Trophoblast cell (in vitro differentiated cells and primary cell): Measurements from ENCODE around the gene KY.

Experiments
- DNase-seq, 2 donors: peaks; one replicate each; pipeline ENCODE4 v3.0.0-alpha.2; 2016
- H2AFZ ChIP-seq: 2 replicates; pipeline ENCODE4 v1.6.1; 2013; ENCODE audit warnings: low read length, moderate library complexity, mild to moderate bottlenecking; ENCODE audit not compliant: insufficient read depth, poor library complexity
- H2AK5ac ChIP-seq: 2 replicates; pipeline ENCODE4 v1.6.1; 2013; ENCODE audit warnings: mild to moderate bottlenecking, low read length
- H2BK120ac ChIP-seq: 2 replicates; pipeline ENCODE4 v1.6.1; 2013; ENCODE audit warnings: low read length, mild to moderate bottlenecking, moderate library complexity; ENCODE audit not compliant: insufficient read depth, poor library complexity
- H2BK12ac ChIP-seq: 2 replicates; pipeline ENCODE4 v1.6.1; 2013; ENCODE audit warnings: mild to moderate bottlenecking, low read length, moderate library complexity
- H2BK5ac ChIP-seq: 2 replicates; pipeline ENCODE4 v1.6.1; 2013; ENCODE audit warnings: low read length, low read depth, moderate library complexity, mild to moderate bottlenecking; ENCODE audit not compliant: poor library complexity
- H3K14ac ChIP-seq: 2 replicates; pipeline ENCODE4 v1.6.1; 2013; ENCODE audit warnings: mild to moderate bottlenecking, low read length
- H3K18ac ChIP-seq: 2 replicates; pipeline ENCODE4 v1.6.1; 2013; ENCODE audit warnings: mild to moderate bottlenecking, low read length
- H3K23ac ChIP-seq: 2 replicates; pipeline ENCODE4 v1.6.1; 2013; ENCODE audit warnings: low read length
- H3K27ac ChIP-seq: 2 replicates; pipeline ENCODE4 v1.5.1; 2013; ENCODE audit warnings: low read depth, mild to moderate bottlenecking, inconsistent platforms, low read length, moderate library complexity
- H3K27me3 ChIP-seq: 2 replicates; pipeline ENCODE4 v1.6.1; 2013; ENCODE audit warnings: inconsistent platforms, mild to moderate bottlenecking, low read length, moderate library complexity; ENCODE audit not compliant: insufficient read depth
- H3K36me3 ChIP-seq, 2 experiments: 1 replicate in 1 of 2; 2 replicates in 1 of 2; pipeline ENCODE4 v1.6.1; 2013; ENCODE audit warnings: low read length in 2 of 2, mild to moderate bottlenecking in 2 of 2, moderate library complexity in 1 of 2; ENCODE audit not compliant: insufficient read depth in 2 of 2, control insufficient read depth in 1 of 2
- H3K4ac ChIP-seq: 2 replicates; pipeline ENCODE4 v1.6.1; 2013; ENCODE audit warnings: low read depth, mild to moderate bottlenecking, low read length, moderate library complexity
- H3K4me1 ChIP-seq, 2 experiments: 1 replicate in 1 of 2; 2 replicates in 1 of 2; pipeline ENCODE4 v1.6.1; 2013; ENCODE audit warnings: low read length in 2 of 2, mild to moderate bottlenecking in 2 of 2, moderate library complexity in 1 of 2; ENCODE audit not compliant: insufficient read depth in 2 of 2, control insufficient read depth in 1 of 2
- H3K4me2 ChIP-seq: 2 replicates; pipeline ENCODE4 v1.6.1; 2013; ENCODE audit warnings: inconsistent platforms, mild to moderate bottlenecking, low read length, moderate library complexity
- H3K4me3 ChIP-seq: 2 replicates; pipeline ENCODE4 v1.5.1; 2013; ENCODE audit warnings: mild to moderate bottlenecking, low read depth, low read length, inconsistent platforms
- H3K79me1 ChIP-seq: one replicate; pipeline ENCODE4 v1.6.1; 2013; ENCODE audit warnings: low read length
- H3K79me2 ChIP-seq: 2 replicates; pipeline ENCODE4 v1.6.1; 2013; ENCODE audit warnings: low read length, mild to moderate bottlenecking; ENCODE audit not compliant: control insufficient read depth, insufficient read depth, poor library complexity
- H3K9ac ChIP-seq: 2 replicates; pipeline ENCODE4 v1.6.1; 2013; ENCODE audit warnings: mild to moderate bottlenecking, low read length
- H3K9me3 ChIP-seq: 2 replicates; pipeline ENCODE4 v1.6.1; 2013; ENCODE audit warnings: low read depth, mild to moderate bottlenecking, control low read depth, inconsistent platforms, low read length; ENCODE audit not compliant: insufficient read depth
- H4K12ac ChIP-seq: 2 replicates; pipeline ENCODE4 v1.6.1; 2013; ENCODE audit warnings: low read depth, mild to moderate bottlenecking, low read length, moderate library complexity
- H4K8ac ChIP-seq: 2 replicates; pipeline ENCODE4 v1.6.1; 2013; ENCODE audit warnings: low read depth, mild to moderate bottlenecking, low read length, moderate library complexity
- H4K91ac ChIP-seq: one replicate; pipeline ENCODE4 v1.6.1; 2013; ENCODE audit warnings: low read depth, mild to moderate bottlenecking, low read length, moderate library complexity
- WGBS: extraction: QIAGEN DNeasy Blood & Tissue Kit; methylation state at CpG from one replicate; pipeline ENCODE4 v1.1.7; 2013; ENCODE audit warnings: missing lambda C conversion rate; ENCODE audit not compliant: insufficient read length, insufficient coverage; ENCODE audit errors: extremely low coverage; 5-methylcytosine and 5-hydroxymethylcytosine counted together

KY gene

DNA sequence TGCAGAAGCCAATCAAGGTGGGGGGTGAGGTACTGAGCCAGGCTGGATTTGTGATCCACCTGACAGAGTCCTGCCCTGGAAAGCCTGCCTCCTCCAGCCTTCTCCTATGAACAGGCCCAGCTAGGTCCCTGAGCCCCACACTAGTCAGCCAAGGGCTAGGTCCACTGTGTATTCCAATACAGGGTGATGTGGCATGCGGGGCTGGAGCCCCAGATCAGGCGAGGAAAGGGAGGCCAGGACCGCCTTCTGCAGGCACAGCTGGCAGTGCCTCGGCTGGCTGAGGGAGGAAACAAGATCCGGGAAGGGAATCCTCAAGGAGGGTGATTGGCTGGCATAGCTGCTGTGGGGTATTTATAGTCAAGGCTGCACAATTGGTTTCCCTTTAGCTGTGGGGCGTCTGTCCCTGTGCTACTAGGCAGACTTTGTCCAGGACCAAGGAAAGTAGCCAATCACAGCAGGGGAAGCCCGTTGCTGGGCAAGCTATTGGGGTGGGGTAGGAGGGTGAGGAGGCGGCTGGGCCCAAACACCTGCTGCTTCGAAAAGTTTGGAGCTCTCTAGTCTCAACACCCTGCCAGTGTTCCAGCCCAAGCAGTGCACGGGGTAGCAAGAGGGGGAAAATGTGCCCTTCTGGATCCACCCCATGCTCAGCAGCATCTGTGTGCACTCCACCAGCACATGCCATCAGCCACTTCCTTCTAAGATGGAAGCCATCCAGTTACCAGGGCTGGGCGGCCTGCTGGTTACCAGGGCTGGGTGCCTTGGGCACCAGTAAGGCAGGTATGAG lies 5.9 kb downstream of the KY start:
- WGBS, result no CpG with 5 or more reads among the region's 11 CpGs
- no peak overlapping the region for H3K23ac ChIP-seq

DNA sequence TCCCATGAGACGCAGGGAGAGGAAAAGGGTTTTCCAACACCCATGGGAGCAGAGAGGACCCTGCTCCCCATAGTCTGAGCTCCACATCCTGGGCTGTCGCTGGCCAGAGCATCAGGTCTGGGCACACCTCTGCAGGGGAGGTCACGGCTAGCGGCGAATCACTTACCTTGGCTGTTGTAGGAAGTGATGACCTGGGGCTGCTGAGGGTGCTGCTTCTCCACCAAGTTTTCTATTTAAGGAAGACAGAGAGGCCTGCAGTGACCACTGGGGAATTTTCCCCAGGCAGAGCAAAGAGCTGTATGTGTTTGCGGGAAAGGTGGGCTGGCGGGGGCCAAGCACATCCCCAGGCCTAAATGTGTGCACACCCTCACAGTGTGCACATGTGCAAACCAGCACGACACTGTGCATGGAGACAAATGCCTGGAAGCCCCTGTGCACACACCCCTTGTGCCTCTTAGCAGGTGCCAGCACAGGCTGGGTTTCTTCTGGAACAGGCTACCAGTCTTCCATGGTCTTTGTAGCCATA lies 7.6 kb downstream of the KY start:
- Histone ChIP-seq H4K8ac (no peak overlapping the region), H2BK5ac (no peak overlapping the region), H3K36me3 (no peaks in the 10 kb centered on the region), H3K27ac (no peak overlapping the region), H2BK12ac (no peak overlapping the region), H4K91ac (no peak overlapping the region), H3K4ac (no peak overlapping the region), H2BK120ac (no peak overlapping the region), H2AFZ (no peak overlapping the region), H3K27me3 (peaks cover 3% of the 10 kb centered on the region), H3K4me1 (no peaks in the 10 kb centered on the region), H3K9me3 (no peaks in the 10 kb centered on the region), H3K4me3 (no peak overlapping the region), H3K4me2 (no peak overlapping the region), H3K18ac (no peak overlapping the region), H3K14ac (no peak overlapping the region), H3K9ac (no peak overlapping the region), H3K79me1 (no peaks in the 10 kb centered on the region), H3K23ac (no peak overlapping the region), H3K79me2 (no peaks in the 10 kb centered on the region), H2AK5ac (no peak overlapping the region), H4K12ac (no peak overlapping the region)
- no peak for DNase-seq
- no CpG with 5 or more reads among the region's 8 CpGs for WGBS

More for the DNA sequence above, 5.9 kb downstream of the KY start:
- Histone ChIP-seq H3K14ac (no peak overlapping the region), H3K4ac (no peak overlapping the region), H3K79me2 (no peaks in the 10 kb centered on the region), H2BK120ac (no peak overlapping the region), H2AFZ (no peak overlapping the region), H4K91ac (no peak overlapping the region), H3K4me1 (no peaks in the 10 kb centered on the region), H3K4me3 (no peak overlapping the region), H3K4me2 (no peak overlapping the region), H2AK5ac (no peak overlapping the region), H3K27ac (no peak overlapping the region), H4K8ac (no peak overlapping the region), H3K27me3 (peaks cover 11% of the 10 kb centered on the region), H2BK12ac (no peak overlapping the region), H3K9ac (no peak overlapping the region), H3K79me1 (no peaks in the 10 kb centered on the region), H3K9me3 (peaks cover 2% of the 10 kb centered on the region), H2BK5ac (no peak overlapping the region), H3K18ac (no peak overlapping the region), H4K12ac (no peak overlapping the region), H3K36me3 (no peaks in the 10 kb centered on the region)
- DNase-seq, result no peak

GRCh38 chr3:134642445-134643149 lies 8.2 kb downstream of the KY start:
- Histone ChIP-seq H3K9ac (no peak overlapping the region), H3K79me1 (no peaks in the 10 kb centered on the region), H3K27me3 (no peaks in the 10 kb centered on the region), H2BK120ac (no peak overlapping the region), H3K79me2 (no peaks in the 10 kb centered on the region), H2BK5ac (no peak overlapping the region), H3K14ac (no peak overlapping the region), H3K27ac (no peak overlapping the region), H2AK5ac (no peak overlapping the region), H3K4me3 (no peak overlapping the region), H3K4me2 (no peak overlapping the region), H3K36me3 (no peaks in the 10 kb centered on the region), H3K4me1 (no peaks in the 10 kb centered on the region), H4K8ac (no peak overlapping the region), H3K18ac (no peak overlapping the region), H4K12ac (no peak overlapping the region), H4K91ac (no peak overlapping the region), H3K4ac (no peak overlapping the region), H3K9me3 (no peaks in the 10 kb centered on the region), H2AFZ (no peak overlapping the region), H3K23ac (no peak overlapping the region), H2BK12ac (no peak overlapping the region)
- DNase-seq, result no peak
- WGBS, result no CpG with 5 or more reads among the region's 5 CpGs

DNA sequence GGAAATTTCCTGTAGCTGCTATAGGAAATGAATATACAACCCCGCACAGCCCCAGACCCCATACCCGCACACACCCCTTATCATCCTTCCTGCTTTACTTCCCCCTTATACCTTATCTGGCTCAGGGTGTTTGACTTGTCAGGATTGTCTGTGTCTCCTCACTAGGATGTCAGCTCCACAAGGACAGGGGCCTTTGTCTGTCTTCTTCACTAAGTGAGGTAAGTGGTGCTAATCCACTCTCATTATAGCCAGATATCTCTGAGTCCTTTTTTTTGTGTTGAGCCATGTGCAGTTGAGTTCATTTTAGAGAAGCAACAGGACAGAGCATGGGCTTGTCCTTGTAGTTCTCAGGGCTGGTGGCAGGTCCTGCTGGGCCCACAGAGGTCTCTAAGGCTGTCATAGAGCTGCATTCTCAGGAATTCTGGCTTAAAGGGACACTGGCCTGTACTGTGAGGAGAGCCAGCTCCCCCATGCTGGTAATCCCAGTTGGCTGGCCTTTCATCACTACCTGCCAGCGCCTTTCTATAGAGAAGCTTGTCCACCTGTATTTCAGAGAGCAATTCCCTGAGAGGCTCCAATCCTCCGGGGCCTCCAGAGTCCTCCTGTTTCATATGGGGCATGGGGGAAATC lies 9.0 kb downstream of the KY start:
- 100% methylated on average over 2 of the region's 4 CpGs for WGBS
- H4K12ac ChIP-seq, result no peak overlapping the region
- H3K27ac ChIP-seq, result no peak overlapping the region
- no peak overlapping the region for H3K14ac ChIP-seq
- no peak overlapping the region for H4K91ac ChIP-seq
- H3K79me2 ChIP-seq, result no peaks in the 10 kb centered on the region
- H3K9me3 ChIP-seq, result no peaks in the 10 kb centered on the region
- DNase-seq, result no peak
- H3K4me1 ChIP-seq, result no peaks in the 10 kb centered on the region
- H2BK12ac ChIP-seq, result no peak overlapping the region
- no peak overlapping the region for H2BK5ac ChIP-seq
- no peaks in the 10 kb centered on the region for H3K36me3 ChIP-seq
- no peaks in the 10 kb centered on the region for H3K79me1 ChIP-seq
- H2BK120ac ChIP-seq, result no peak overlapping the region
- H2AK5ac ChIP-seq, result no peak overlapping the region
- no peak overlapping the region for H3K4me3 ChIP-seq
- no peak overlapping the region for H2AFZ ChIP-seq
- H4K8ac ChIP-seq, result no peak overlapping the region
- no peak overlapping the region for H3K4me2 ChIP-seq
- H3K18ac ChIP-seq, result no peak overlapping the region
- H3K27me3 ChIP-seq, result no peaks in the 10 kb centered on the region
- no peak overlapping the region for H3K4ac ChIP-seq
- no peak overlapping the region for H3K23ac ChIP-seq
- H3K9ac ChIP-seq, result no peak overlapping the region
